ENCODE results near the gene TMEM38B.

GRCh38 chr9:105694190-105694847 lies at the start of gene TMEM38B:
- TF ChIP-seq POLR2A (IDR thresholded peaks at IDR 0.05; ENCODE audit: low read depth, low read length) (peak; percentile 74; the same call in 1 of the 2 replicates), TAF1 (IDR thresholded peaks at IDR 0.05; ENCODE audit: borderline replicate concordance, low read depth, low read length) (no peak), POLR2AphosphoS5 (IDR thresholded peaks at IDR 0.05; ENCODE audit: low read depth, low read length) (no peak)

All from GM12892 (cell line).